Osteocyte (in vitro differentiated cells): ENCODE data around the gene MINDY4B. TPM values are rescaled to one million over a fixed set of nuclear protein-coding genes. Genes with fewer than 3 reads are reported as not detected.

Source experiments
- DNase-seq: peaks from one replicate; pipeline ENCODE4 v3.0.0; 2021; ENCODE audit warnings: mixed read lengths; ENCODE audit not compliant: unreplicated experiment; ENCODE audit errors: extremely low spot score
- H3K27ac Mint-ChIP-seq: one replicate; pipeline ENCODE4 v1.8.0; 2021; ENCODE audit warnings: mild to moderate bottlenecking, mixed read lengths; ENCODE audit not compliant: unreplicated experiment
- H3K27me3 Mint-ChIP-seq: one replicate; pipeline ENCODE4 v1.8.0; 2021; ENCODE audit warnings: mixed read lengths; ENCODE audit not compliant: unreplicated experiment
- H3K36me3 Mint-ChIP-seq: one replicate; pipeline ENCODE4 v1.8.0; 2021; ENCODE audit warnings: mixed read lengths; ENCODE audit not compliant: unreplicated experiment
- H3K4me1 Mint-ChIP-seq: one replicate; pipeline ENCODE4 v1.8.0; 2021; ENCODE audit warnings: mixed read lengths; ENCODE audit not compliant: unreplicated experiment
- H3K4me3 Mint-ChIP-seq: one replicate; pipeline ENCODE4 v1.8.0; 2021; ENCODE audit warnings: mild to moderate bottlenecking, moderate library complexity, mixed read lengths; ENCODE audit not compliant: unreplicated experiment
- H3K9me3 Mint-ChIP-seq: one replicate; pipeline ENCODE4 v1.8.0; 2021; ENCODE audit warnings: mixed read lengths; ENCODE audit not compliant: unreplicated experiment
- CTCF ChIP-seq: fragments of 200-600 bp; sonication (generic); IDR thresholded peaks from 2 replicates; pipeline ENCODE4 v1.5.0; 2021; ENCODE audit warnings: antibody characterized with exemption, mild to moderate bottlenecking, moderate library complexity
- total RNA-seq: library from RNA; stranded (reverse); gene quantifications from 2 replicates; pipeline ENCODE4 v1.2.1, GENCODE V29; 2021

MINDY4B gene
- total RNA-seq, 1 donor from 2014 or later: not detected

DNA sequence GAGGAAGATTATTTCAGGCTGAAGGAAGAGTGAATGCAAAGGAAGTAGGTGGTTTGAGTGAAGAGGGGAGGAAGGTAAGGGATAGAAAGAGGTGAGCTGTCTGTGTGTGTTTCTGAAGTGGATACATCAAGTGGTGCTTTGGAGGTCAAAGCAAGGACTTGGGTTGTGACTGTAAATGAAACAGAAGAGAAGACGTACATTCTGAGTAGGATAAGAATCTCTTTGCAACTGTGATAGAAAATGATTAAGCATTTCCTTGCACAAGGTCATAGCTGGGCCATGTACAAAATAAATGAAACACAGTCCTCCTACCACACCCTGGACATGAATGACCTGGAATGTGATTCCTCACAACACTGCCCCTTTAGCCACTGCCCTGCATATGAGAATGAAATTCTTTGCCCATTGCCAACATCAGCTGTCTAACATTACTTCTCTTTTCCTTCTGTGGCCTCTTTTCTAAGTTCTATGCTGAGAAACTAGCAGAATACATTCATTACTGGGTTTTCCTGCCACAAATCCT is 28.3 kb upstream of the MINDY4B start:
- no peak overlapping the region for H3K4me3 Mint-ChIP-seq
- H3K9me3 Mint-ChIP-seq: no peaks in the 10 kb centered on the region
- no peaks in the 10 kb centered on the region for H3K36me3 Mint-ChIP-seq
- peaks cover 80% of the 10 kb centered on the region for H3K27me3 Mint-ChIP-seq
- H3K27ac Mint-ChIP-seq: no peak overlapping the region
- TF ChIP-seq CTCF: no peak
- DNase-seq: no peak
- H3K4me1 Mint-ChIP-seq: no peaks in the 10 kb centered on the region

- DNase-seq: no peak
- no peak for TF ChIP-seq CTCF
- no peaks in the 10 kb centered on the region for H3K9me3 Mint-ChIP-seq
- H3K36me3 Mint-ChIP-seq: no peaks in the 10 kb centered on the region
- H3K4me1 Mint-ChIP-seq: no peaks in the 10 kb centered on the region
- peaks cover 73% of the 10 kb centered on the region for H3K27me3 Mint-ChIP-seq
- H3K4me3 Mint-ChIP-seq: no peak overlapping the region
- no peak overlapping the region for H3K27ac Mint-ChIP-seq
These were observed 26.5 kb upstream of the MINDY4B start for GRCh38 chr3:150931745-150932144.

DNA sequence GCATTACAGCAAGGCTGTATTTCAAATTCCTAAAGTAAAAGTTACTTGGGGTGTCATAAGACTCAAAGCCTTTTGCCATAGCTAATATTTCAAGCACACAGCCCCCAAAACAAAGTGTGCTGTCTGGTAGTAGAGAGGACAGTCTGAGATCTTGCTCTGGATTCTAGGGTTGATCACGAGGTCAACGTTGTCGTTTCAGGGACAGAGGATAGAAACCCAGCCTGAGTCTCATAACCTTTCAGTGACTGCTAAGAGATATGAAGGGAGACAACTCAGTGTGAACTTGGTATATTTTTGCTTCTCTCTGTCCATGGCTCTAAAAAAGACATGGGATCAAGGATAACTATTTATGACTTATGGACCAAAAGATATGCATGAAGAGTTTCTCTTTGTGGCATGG is 25.6 kb upstream of the MINDY4B start:
- no peak for TF ChIP-seq CTCF
- H3K4me1 Mint-ChIP-seq: no peaks in the 10 kb centered on the region

DNA sequence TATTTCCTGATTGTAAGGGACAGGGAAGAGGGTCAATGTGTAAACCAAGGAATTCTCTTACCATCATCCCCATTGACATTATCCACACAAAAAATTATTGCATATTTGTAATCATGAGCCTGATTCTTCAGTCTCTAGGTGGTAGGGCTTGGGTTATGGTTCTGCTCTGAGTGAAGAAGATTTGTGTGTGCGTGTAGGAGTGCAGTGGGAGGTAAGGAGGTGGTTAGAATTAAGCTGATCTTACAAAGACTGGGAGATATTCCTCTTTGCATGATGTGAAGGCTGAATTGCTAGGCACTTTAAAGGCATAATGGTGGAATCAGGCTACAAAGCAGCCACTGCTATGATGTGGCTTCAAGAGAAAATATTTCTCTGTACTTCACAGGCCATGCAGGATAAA is 23.0 kb upstream of the MINDY4B start:
- no peak overlapping the region for H3K27ac Mint-ChIP-seq
- no peak overlapping the region for H3K4me3 Mint-ChIP-seq
- TF ChIP-seq CTCF: no peak
- DNase-seq: no peak
- H3K4me1 Mint-ChIP-seq: no peaks in the 10 kb centered on the region
- no peaks in the 10 kb centered on the region for H3K36me3 Mint-ChIP-seq
- no peaks in the 10 kb centered on the region for H3K9me3 Mint-ChIP-seq
- peaks cover 72% of the 10 kb centered on the region for H3K27me3 Mint-ChIP-seq

More for the DNA sequence above, 25.6 kb upstream of the MINDY4B start:
- Mint-ChIP-seq H3K27ac (no peak overlapping the region), H3K27me3 (peaks cover 66% of the 10 kb centered on the region), H3K9me3 (no peaks in the 10 kb centered on the region), H3K4me3 (no peak overlapping the region), H3K36me3 (no peaks in the 10 kb centered on the region)
- DNase-seq: no peak

DNA sequence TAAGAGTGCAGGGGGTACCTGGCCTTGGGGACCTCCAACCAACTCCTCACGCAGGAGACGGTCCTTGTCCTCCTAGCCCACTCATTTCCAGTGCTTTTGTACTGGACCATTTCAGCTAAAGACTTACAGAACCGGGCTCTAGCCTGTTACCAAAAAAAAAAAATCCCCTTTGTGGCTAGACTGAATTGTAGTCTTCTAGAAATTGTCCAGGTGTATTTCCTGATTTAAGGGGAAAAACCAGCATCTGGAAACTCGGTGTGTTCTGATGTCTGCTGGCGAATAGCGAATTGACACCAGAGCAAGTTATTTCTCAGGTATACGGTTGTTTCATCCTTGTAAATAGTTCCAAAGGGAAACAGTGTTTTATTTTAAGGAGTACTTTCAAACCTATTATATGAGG is 21.1 kb upstream of the MINDY4B start:
- Mint-ChIP-seq H3K4me1 (no peaks in the 10 kb centered on the region), H3K27me3 (peaks cover 63% of the 10 kb centered on the region), H3K4me3 (no peak overlapping the region), H3K36me3 (no peaks in the 10 kb centered on the region), H3K27ac (no peak overlapping the region), H3K9me3 (no peaks in the 10 kb centered on the region)
- DNase-seq: no peak
- no peak for TF ChIP-seq CTCF
